G401 (cell line): ENCODE results near the gene MFSD8. TPM values are rescaled to one million over a fixed set of nuclear protein-coding genes. Genes with fewer than 3 reads are reported as not detected.
"Not testable (repeated sequence)": the region's sequence is repeated elsewhere in the genome, so short reads cannot be mapped to it uniquely, and the experiment has no call there.

Experiments used
- DNase-seq: peaks from one replicate; pipeline ENCODE4 v3.0.0-alpha.2; 2015; ENCODE audit warnings: low spot score
- in situ Hi-C: cut with HindIII; loops from 2 replicates; pipeline ENCODE4 v1.10.0; 2016; ENCODE audit warnings: low sequenced_read_pairs, mixed read lengths
- total RNA-seq: library from RNA; depleted of rRNA; stranded (reverse); fragments of >200 nt; shearing (Covaris generic); gene quantifications from 2 replicates; pipeline ENCODE4 v1.2.3, GENCODE V29; 2014

Gene MFSD8
- total RNA-seq, 1 experiment from 2014 or later: 24.6 TPM

- in situ Hi-C loops, DNase-seq: not testable (repeated sequence)
Measured at GRCh38 chr4:127963633-127964398, 1.2 kb downstream of the MFSD8 start.

DNA sequence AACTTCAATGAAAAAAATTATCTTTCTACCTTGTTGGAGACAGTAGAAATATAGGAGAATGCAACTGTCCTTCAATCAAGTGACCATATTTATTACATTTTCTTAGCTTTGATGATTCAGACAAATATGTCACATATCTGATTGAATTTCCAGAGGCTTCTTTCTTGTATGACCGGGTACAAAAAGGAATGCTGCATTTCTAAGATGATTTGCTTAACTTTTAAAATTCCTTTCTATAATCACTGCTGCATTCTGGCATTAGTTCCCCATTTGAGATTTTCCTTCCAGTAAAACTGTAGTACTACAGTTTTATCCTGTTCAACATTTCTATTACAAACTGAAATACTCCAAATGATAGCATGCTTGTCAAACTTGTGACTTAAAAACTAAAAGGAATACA, 5.2 kb downstream of the MFSD8 start:
- DNase-seq: no peak
- in situ Hi-C loops: no loop called here

DNA sequence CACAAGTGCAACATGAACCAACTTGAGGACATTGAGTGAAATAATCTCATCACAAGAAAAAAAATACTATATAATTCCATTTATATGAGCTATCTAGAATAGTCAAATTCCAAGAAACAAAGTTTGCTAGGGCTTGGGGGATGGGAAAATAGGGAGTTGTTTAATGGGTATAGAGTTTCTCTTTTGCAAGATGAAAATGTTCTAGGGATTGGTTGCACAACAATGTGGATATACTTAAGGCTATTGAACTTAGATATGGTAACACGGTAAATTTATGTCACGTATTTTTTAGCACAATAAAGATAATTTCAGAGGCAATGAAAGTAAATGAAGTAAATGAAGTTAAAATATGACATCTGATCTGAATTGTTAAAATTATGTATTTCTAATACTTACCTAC, 7.9 kb downstream of the MFSD8 start:
- no peak for DNase-seq
- in situ Hi-C loops: no loop called here

- in situ Hi-C loops: no loop called here
- DNase-seq: no peak
Measured at GRCh38 chr4:127936974-127937373, 28.0 kb downstream of the MFSD8 start.

GRCh38 chr4:127931836-127932235, 33.1 kb downstream of the MFSD8 start:
- in situ Hi-C loops, DNase-seq: not testable (repeated sequence)

- no peak for DNase-seq
- in situ Hi-C loops: no loop called here
Measured at GRCh38 chr4:127930175-127930574, 34.8 kb downstream of the MFSD8 start.

DNA sequence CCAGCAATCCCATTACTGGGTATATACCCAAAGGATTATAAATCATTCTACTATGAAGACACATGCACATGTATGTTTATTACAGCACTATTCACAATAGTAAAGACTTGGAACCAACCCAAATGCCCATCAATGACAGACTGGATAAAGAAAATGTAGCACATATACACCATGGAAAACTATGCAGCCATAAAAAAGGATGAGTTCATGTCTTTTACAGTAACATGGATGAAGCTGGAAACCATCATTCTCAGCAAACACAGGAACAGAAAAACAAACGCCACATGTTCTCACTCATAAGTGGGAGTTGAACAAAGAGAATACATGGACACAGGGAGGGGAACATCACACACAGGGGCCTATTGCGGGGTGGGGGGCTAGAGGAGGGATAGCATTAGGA, 39.3 kb downstream of the MFSD8 start:
- in situ Hi-C loops, DNase-seq: not testable (repeated sequence)

DNA sequence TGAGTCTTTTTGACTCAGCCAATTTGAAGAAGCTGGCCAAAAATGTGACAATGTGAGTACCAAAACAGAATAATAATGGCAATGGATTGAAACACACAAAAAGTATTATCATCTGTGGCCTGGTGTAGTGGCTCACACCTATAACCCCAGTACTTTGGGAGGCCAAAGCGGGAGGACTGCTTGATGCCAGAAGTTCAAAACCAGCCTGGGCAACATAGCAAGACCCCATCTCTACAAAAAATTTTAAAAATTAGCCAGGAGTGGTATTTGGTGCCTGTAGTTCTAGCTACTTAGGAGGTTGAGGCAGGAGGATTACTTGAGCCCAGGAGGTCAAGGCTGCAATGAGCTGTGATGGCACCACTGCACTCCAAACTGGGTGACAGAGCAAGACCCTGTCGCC, 42.7 kb downstream of the MFSD8 start:
- DNase-seq: no peak
- in situ Hi-C loops: no loop called here

GRCh38 chr4:127920521-127920920, 44.5 kb downstream of the MFSD8 start:
- in situ Hi-C loops: no loop called here

GRCh38 chr4:127917151-127917550, 47.8 kb downstream of the MFSD8 start:
- no peak for DNase-seq
- in situ Hi-C loops: no loop called here

More at GRCh38 chr4:127920521-127920920, 44.5 kb downstream of the MFSD8 start:
- no peak for DNase-seq

- no peak for DNase-seq
- in situ Hi-C loops: no loop called here
Measured at GRCh38 chr4:127916512-127916911, 48.5 kb downstream of the MFSD8 start.

DNA sequence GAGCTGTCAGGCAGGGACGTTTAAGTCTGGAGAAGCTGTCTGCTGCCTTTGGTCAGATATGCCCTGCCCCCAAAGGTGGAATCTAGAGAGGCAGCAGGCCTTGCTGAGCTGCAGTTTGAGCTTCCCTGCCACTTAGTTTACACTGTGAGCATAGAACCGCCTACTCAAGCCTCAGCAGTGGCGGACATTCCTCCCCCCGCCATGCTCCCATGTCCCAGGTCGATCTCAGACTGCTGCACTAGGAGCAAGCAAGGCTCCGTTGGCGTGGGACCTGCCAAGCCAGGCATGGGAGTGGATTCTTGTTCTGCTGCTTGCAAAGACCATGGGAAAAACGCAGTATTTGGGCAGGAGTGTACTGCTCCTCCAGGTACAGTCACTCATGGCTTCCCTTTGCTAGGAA, 59.9 kb downstream of the MFSD8 start:
- DNase-seq: no peak
- in situ Hi-C loops: no loop called here

GRCh38 chr4:127899682-127900081, 65.3 kb downstream of the MFSD8 start:
- DNase-seq, in situ Hi-C loops: not testable (repeated sequence)

DNA sequence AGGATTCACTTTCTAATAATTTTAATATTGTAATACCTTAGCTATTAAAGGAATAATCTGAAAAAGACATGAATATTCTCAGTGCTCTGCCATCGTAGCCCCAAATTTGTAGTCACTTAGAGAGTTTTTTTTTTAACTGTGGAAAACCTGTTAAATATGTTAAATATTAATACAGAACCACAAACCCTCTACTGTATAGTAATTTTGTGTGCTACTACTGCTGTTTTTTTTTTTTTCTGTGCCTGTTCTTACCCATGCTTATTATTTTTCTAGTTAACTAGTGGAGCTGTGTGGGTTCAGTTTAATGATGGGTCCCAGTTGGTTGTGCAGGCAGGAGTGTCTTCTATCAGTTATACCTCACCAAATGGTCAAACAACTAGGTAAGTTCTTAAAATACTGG, 68.4 kb downstream of the MFSD8 start:
- in situ Hi-C loops: no loop called here
- DNase-seq: no peak

DNA sequence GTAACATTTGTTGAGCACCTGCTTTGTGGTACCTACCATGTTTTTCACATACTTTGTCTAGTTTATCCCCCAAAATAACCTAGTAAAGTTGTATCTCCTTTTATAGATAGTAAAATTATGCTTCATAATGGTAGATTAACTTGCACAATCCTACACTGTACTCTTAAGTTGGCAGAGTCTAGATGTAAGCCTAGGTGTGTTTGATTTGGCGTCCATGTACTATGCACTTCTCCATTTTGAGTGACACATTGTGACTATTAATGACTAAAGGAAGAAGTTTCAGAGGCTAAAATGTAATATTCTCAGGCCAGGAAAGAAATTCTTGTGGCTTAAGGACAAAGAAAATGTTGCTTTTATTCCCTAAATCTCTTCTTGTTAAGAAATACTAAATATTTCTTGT, 68.9 kb downstream of the MFSD8 start:
- in situ Hi-C loops: no loop called here
- no peak for DNase-seq

GRCh38 chr4:127889903-127890302, 75.1 kb downstream of the MFSD8 start:
- no peak for DNase-seq
- in situ Hi-C loops: no loop called here

DNA sequence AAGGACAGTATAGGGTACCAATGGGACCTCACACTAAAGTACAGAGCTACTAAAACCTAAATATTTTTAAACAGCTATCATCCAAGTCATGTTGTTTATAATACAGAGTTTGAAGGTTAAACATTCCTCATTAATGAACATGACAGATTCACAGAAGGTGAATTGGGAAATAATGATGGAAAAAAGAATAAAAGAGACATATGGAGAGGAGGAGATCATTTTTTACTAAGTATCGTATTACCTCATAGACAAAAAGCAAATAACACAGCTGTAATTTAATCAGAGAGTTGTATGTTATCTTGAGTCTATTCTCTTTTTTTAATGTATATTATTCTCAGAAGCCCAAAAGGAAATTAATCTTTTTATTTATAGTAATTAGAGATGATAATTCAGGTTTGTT, 76.4 kb downstream of the MFSD8 start:
- no peak for DNase-seq
- in situ Hi-C loops: no loop called here

DNA sequence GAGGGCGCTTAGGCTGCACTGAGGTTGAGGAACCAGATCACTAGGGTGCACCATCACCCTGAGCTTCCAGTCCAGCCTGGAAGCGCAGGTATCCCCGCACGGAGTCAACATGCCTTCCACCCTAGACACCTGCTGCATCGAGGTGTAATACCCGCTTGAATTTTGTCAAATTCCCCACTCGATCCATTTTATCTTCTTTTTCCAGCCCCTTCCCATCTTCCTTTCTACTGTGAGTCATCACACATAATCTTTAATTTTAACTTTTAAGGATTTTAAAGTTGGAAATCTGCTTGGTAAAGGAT, 83.5 kb downstream of the MFSD8 start:
- in situ Hi-C loops: no loop called here
- DNase-seq: no peak

GRCh38 chr4:127880763-127881562, 84.0 kb downstream of the MFSD8 start, which contains the start of gene PLK4:
Gene PLK4 (plus strand): TSS chr4:127880893. CDS start chr4:127881135, 242 bp downstream.
- peak; percentile 86 for DNase-seq
- in situ Hi-C loops: no loop called here

GRCh38 chr4:127875791-127876190, 89.2 kb downstream of the MFSD8 start:
- no peak for DNase-seq
- in situ Hi-C loops: no loop called here

DNA sequence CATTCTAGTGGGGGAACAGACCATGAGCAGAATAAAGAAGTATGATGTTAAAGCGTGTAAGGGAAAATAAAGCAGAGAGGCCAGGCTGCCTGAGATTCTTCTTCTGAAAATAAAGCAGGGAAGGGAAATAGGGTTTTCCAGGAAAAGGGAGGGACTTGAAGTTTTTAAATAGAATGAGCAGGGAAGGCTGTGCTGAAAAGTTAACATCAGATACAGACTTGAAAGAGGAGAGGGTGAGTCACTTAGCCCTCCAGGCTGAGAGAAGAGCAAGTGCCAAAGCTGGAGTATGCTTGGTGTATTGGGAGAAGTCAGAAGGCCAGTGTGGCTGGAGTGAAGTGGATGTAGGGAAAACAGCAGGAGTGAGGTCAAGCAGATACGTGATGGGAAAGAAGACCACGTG, 94.3 kb downstream of the MFSD8 start:
- no peak for DNase-seq
- in situ Hi-C loops: no loop called here
